ENCODE data around the gene ZNF423. TPM values are rescaled to one million over a fixed set of nuclear protein-coding genes. Genes with fewer than 3 reads are reported as not detected.

The ZNF423 gene
- total and polyA plus RNA-seq, 2 experiments from 2014 or later, result 14.9 to 41.8 TPM

GRCh38 chr16:49708491-49708890 lies 147.4 kb downstream of the ZNF423 start (continued):
- TF ChIP-seq, protein P1, sequence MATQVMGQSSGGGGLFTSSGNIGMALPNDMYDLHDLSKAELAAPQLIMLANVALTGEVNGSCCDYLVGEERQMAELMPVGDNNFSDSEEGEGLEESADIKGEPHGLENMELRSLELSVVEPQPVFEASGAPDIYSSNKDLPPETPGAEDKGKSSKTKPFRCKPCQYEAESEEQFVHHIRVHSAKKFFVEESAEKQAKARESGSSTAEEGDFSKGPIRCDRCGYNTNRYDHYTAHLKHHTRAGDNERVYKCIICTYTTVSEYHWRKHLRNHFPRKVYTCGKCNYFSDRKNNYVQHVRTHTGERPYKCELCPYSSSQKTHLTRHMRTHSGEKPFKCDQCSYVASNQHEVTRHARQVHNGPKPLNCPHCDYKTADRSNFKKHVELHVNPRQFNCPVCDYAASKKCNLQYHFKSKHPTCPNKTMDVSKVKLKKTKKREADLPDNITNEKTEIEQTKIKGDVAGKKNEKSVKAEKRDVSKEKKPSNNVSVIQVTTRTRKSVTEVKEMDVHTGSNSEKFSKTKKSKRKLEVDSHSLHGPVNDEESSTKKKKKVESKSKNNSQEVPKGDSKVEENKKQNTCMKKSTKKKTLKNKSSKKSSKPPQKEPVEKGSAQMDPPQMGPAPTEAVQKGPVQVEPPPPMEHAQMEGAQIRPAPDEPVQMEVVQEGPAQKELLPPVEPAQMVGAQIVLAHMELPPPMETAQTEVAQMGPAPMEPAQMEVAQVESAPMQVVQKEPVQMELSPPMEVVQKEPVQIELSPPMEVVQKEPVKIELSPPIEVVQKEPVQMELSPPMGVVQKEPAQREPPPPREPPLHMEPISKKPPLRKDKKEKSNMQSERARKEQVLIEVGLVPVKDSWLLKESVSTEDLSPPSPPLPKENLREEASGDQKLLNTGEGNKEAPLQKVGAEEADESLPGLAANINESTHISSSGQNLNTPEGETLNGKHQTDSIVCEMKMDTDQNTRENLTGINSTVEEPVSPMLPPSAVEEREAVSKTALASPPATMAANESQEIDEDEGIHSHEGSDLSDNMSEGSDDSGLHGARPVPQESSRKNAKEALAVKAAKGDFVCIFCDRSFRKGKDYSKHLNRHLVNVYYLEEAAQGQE (IDR thresholded peaks at IDR 0.05; ENCODE audit: unreplicated experiment), result no peak
- TF ChIP-seq CREB1 (CRISPR knock-in tag; IDR thresholded peaks at IDR 0.05; ENCODE audit: low read depth) (no peak), ETS1 (IDR thresholded peaks at IDR 0.05) (no peak), JUNB (IDR thresholded peaks at IDR 0.05; ENCODE audit: unreplicated experiment) (no peak), ZNF331 (CRISPR knock-in tag; IDR thresholded peaks at IDR 0.05; ENCODE audit: low read depth) (no peak), EZH2 (IDR thresholded peaks at IDR 0.05; ENCODE audit: low read depth, unreplicated experiment) (no peak)

- Histone ChIP-seq H3K79me2 (replicated peaks; ENCODE audit: insufficient read depth) (peaks cover 9% of the 10 kb centered on the region), H3K4me1 (ENCODE audit: insufficient read depth) (peaks cover 44% of the 10 kb centered on the region), H2AFZ (no peak overlapping the region), H3K36me3 (ENCODE audit: insufficient read depth) (no peaks in the 10 kb centered on the region), H3K27ac (ENCODE audit: low read depth) (no peak overlapping the region), H4K20me1 (replicated peaks; ENCODE audit: insufficient read depth) (no peaks in the 10 kb centered on the region; the same call in 1 of the 2 replicates), H3K4me2 (no peak overlapping the region), H3F3A (replicated peaks; ENCODE audit: low read depth) (peaks cover 14% of the 10 kb centered on the region; the same call in 1 of the 2 replicates), H3K9me2 (ENCODE audit: insufficient read depth) (no peaks in the 10 kb centered on the region), H3K27me3 (ENCODE audit: insufficient read depth) (no peaks in the 10 kb centered on the region), H3K4me3 (no peak overlapping the region)
- no peak overlapping the region for H3K4me3 Mint-ChIP-seq
- H3K9me3 Mint-ChIP-seq, result no peaks in the 10 kb centered on the region
- H3K36me3 Mint-ChIP-seq (ENCODE audit: low read depth), result peaks cover 6% of the 10 kb centered on the region; the same call in 2 of the 3 replicates
- DNase-seq (ENCODE audit: low spot score) (no peak), ATAC-seq (no peak)
- H3K27me3 Mint-ChIP-seq (ENCODE audit: insufficient read depth, low read depth, poor library complexity), result peaks cover 16% of the 10 kb centered on the region
- peaks cover 54% of the 10 kb centered on the region for H3K4me1 Mint-ChIP-seq
- no peak overlapping the region; the same call in 1 of the 2 replicates for H3K27ac Mint-ChIP-seq
- TF ChIP-seq POLR2AphosphoS5 (IDR thresholded peaks at IDR 0.05; ENCODE audit: low read depth) (no peak), ZNF462 (CRISPR knock-in tag; IDR thresholded peaks at IDR 0.05) (no peak), ZNF114 (CRISPR knock-in tag; IDR thresholded peaks at IDR 0.05) (no peak), STAT1 (IDR thresholded peaks at IDR 0.05; ENCODE audit: unreplicated experiment) (no peak)
- TF ChIP-seq, protein P1 (IDR thresholded peaks at IDR 0.05; ENCODE audit: unreplicated experiment), result no peak
Measured at GRCh38 chr16:49706620-49707355, 149.1 kb downstream of the ZNF423 start.
